ENCODE measurements around the gene ZNF561.

DNA sequence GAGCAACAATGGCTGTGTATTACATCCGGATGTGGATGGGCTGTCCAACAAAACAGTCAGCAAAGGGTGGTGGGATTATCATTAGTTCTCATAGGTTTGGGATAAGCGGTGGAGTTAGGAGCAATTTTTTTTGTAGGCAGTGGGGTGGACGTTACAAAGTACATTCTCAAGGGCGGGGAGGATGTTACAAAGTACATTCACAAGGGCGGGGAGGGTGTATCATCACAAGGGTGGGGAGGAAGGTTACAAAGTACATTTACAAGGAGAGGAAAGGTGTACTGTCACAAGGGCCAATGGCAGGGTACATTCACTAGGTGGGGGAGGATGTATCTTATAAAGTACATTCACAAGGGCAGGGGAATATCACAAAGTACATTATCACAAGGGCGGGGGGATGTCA lies 20.8 kb upstream of the ZNF561 start:
- TF ChIP-seq, protein P1, sequence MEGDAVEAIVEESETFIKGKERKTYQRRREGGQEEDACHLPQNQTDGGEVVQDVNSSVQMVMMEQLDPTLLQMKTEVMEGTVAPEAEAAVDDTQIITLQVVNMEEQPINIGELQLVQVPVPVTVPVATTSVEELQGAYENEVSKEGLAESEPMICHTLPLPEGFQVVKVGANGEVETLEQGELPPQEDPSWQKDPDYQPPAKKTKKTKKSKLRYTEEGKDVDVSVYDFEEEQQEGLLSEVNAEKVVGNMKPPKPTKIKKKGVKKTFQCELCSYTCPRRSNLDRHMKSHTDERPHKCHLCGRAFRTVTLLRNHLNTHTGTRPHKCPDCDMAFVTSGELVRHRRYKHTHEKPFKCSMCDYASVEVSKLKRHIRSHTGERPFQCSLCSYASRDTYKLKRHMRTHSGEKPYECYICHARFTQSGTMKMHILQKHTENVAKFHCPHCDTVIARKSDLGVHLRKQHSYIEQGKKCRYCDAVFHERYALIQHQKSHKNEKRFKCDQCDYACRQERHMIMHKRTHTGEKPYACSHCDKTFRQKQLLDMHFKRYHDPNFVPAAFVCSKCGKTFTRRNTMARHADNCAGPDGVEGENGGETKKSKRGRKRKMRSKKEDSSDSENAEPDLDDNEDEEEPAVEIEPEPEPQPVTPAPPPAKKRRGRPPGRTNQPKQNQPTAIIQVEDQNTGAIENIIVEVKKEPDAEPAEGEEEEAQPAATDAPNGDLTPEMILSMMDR (conservative IDR thresholded peaks at IDR 0.05), result no peak
- TF ChIP-seq ZFX (IDR thresholded peaks at IDR 0.05), result no peak
